AG10803 (cell line): Measurements from ENCODE around the gene NMT2.

Experiments
- DNase-seq: peaks from one replicate; pipeline ENCODE4 v3.0.0; 2010; ENCODE audit warnings: low read depth
- H3K4me3 ChIP-seq: 2 replicates; pipeline ENCODE4 v1.5.1; 2011; ENCODE audit warnings: mild to moderate bottlenecking, low read length, control low read depth
- CTCF ChIP-seq: conservative IDR thresholded peaks from 2 replicates; pipeline ENCODE4 v1.5.1; 2011; ENCODE audit warnings: mild to moderate bottlenecking, low read length, control low read depth, inconsistent platforms

Gene NMT2

GRCh38 chr10:15058689-15059088 is 109.8 kb downstream of the NMT2 start:
- DNase-seq, result no peak
- H3K4me3 ChIP-seq, result no peak overlapping the region
- no peak for TF ChIP-seq CTCF
